H9 (cell line): ENCODE data around the gene EPB41L2. TPM values are rescaled to one million over a fixed set of nuclear protein-coding genes. Genes with fewer than 3 reads are reported as not detected.

Experiments used
- DNase-seq: peaks from one replicate; pipeline ENCODE4 v3.0.0-alpha.2; 2017
- H2AFZ ChIP-seq: one replicate; pipeline ENCODE4 v1.6.1; 2013; ENCODE audit warnings: mild to moderate bottlenecking, low read length, control low read depth, moderate library complexity
- H2AK5ac ChIP-seq: 2 replicates; pipeline ENCODE4 v1.6.1; 2013; ENCODE audit warnings: low read length, control low read depth, mixed read lengths; ENCODE audit not compliant: insufficient read length
- H2BK120ac ChIP-seq: one replicate; pipeline ENCODE4 v1.6.1; 2013; ENCODE audit warnings: low read depth, mild to moderate bottlenecking, low read length, control low read depth, inconsistent platforms; ENCODE audit not compliant: poor library complexity, severe bottlenecking
- H2BK12ac ChIP-seq: 2 replicates; pipeline ENCODE4 v1.6.1; 2013; ENCODE audit warnings: low read length, control low read depth, mixed read lengths, low read depth; ENCODE audit not compliant: insufficient read length
- H2BK15ac ChIP-seq: 2 replicates; pipeline ENCODE4 v1.6.1; 2013; ENCODE audit warnings: low read depth, low read length, control low read depth
- H2BK20ac ChIP-seq: one replicate; pipeline ENCODE4 v1.6.1; 2013; ENCODE audit warnings: low read depth, mild to moderate bottlenecking, low read length, control low read depth, inconsistent platforms; ENCODE audit not compliant: poor library complexity, severe bottlenecking
- H2BK5ac ChIP-seq: 2 replicates; pipeline ENCODE4 v1.6.1; 2013; ENCODE audit warnings: low read length, control low read depth, mixed read lengths; ENCODE audit not compliant: insufficient read length
- H3K14ac ChIP-seq: 2 replicates; pipeline ENCODE4 v1.6.1; 2013; ENCODE audit warnings: low read length, control low read depth; ENCODE audit not compliant: insufficient read depth
- H3K18ac ChIP-seq: 2 replicates; pipeline ENCODE4 v1.6.1; 2013; ENCODE audit warnings: low read depth, mild to moderate bottlenecking, mixed read lengths, low read length, control low read depth; ENCODE audit not compliant: insufficient read length
- H3K23ac ChIP-seq: 2 replicates; pipeline ENCODE4 v1.6.1; 2013; ENCODE audit warnings: low read length, control low read depth, mixed read lengths, low read depth; ENCODE audit not compliant: insufficient read length
- H3K23me2 ChIP-seq: 2 replicates; pipeline ENCODE4 v1.6.1; 2013; ENCODE audit warnings: low read depth, mild to moderate bottlenecking, mixed read lengths, low read length, control low read depth; ENCODE audit not compliant: insufficient read length, poor library complexity, severe bottlenecking
- H3K27ac ChIP-seq: 2 replicates; pipeline ENCODE4 v1.5.1; 2013; ENCODE audit warnings: low read length, control low read depth, mixed read lengths, low read depth; ENCODE audit not compliant: insufficient read length
- H3K27me3 ChIP-seq: 2 replicates; pipeline ENCODE4 v1.6.1; 2013; ENCODE audit warnings: low read length, control low read depth, inconsistent platforms; ENCODE audit not compliant: insufficient read depth
- H3K4ac ChIP-seq: 2 replicates; pipeline ENCODE4 v1.6.1; 2013; ENCODE audit warnings: low read depth, mild to moderate bottlenecking, control low read depth, inconsistent platforms, low read length, moderate library complexity
- H3K4me1 ChIP-seq: 2 replicates; pipeline ENCODE4 v1.6.1; 2013; ENCODE audit warnings: low read length, control low read depth, inconsistent platforms; ENCODE audit not compliant: insufficient read depth
- H3K4me2 ChIP-seq: 2 replicates; pipeline ENCODE4 v1.6.1; 2013; ENCODE audit warnings: low read length, control low read depth, mixed read lengths; ENCODE audit not compliant: insufficient read length, insufficient read depth
- H3K56ac ChIP-seq: 2 replicates; pipeline ENCODE4 v1.6.1; 2013; ENCODE audit warnings: low read depth, mild to moderate bottlenecking, mixed read lengths, low read length, control low read depth; ENCODE audit not compliant: insufficient read length
- H3K79me1 ChIP-seq: 2 replicates; pipeline ENCODE4 v1.6.1; 2013; ENCODE audit warnings: low read depth, mild to moderate bottlenecking, moderate library complexity, low read length, control low read depth, inconsistent platforms; ENCODE audit not compliant: insufficient read depth, poor library complexity, severe bottlenecking
- H3K79me2 ChIP-seq: 2 replicates; pipeline ENCODE4 v1.6.1; 2013; ENCODE audit warnings: low read length, control low read depth, inconsistent platforms; ENCODE audit not compliant: insufficient read depth
- H3K9ac ChIP-seq: 2 replicates; pipeline ENCODE4 v1.6.1; 2013; ENCODE audit warnings: low read length, control low read depth, mixed read lengths; ENCODE audit not compliant: insufficient read length; ENCODE audit errors: extremely low read depth
- H3K9me3 ChIP-seq: one replicate; pipeline ENCODE4 v1.6.1; 2013; ENCODE audit warnings: low read depth, low read length, inconsistent platforms; ENCODE audit not compliant: control insufficient read depth
- H3T11ph ChIP-seq: one replicate; pipeline ENCODE4 v1.6.1; 2013; ENCODE audit warnings: mild to moderate bottlenecking, low read length, control low read depth, inconsistent platforms
- H4K20me1 ChIP-seq: one replicate; pipeline ENCODE4 v1.6.1; 2013; ENCODE audit not compliant: control insufficient read depth, insufficient read length, insufficient read depth
- H4K5ac ChIP-seq: 2 replicates; pipeline ENCODE4 v1.6.1; 2013; ENCODE audit warnings: low read depth, mild to moderate bottlenecking, mixed read lengths, low read length, control low read depth; ENCODE audit not compliant: insufficient read length
- H4K8ac ChIP-seq: replicated peaks from 2 replicates; pipeline ENCODE4 v1.6.1; 2013; ENCODE audit warnings: low read length, control low read depth, mixed read lengths, low read depth; ENCODE audit not compliant: insufficient read length
- H4K91ac ChIP-seq: 2 replicates; pipeline ENCODE4 v1.6.1; 2013; ENCODE audit warnings: low read depth, mild to moderate bottlenecking, moderate library complexity, mixed read lengths, low read length, control low read depth; ENCODE audit not compliant: insufficient read length
- H3K27ac Mint-ChIP-seq, 3 experiments: 2 replicates in 2 of 3; 3 replicates in 1 of 3; pipeline ENCODE4 v1.8.0; 2020 to 2021; ENCODE audit warnings: mixed read lengths in 3 of 3, mild to moderate bottlenecking in 1 of 3, moderate library complexity in 1 of 3
- H3K27me3 Mint-ChIP-seq: 2 replicates; pipeline ENCODE4 v1.8.0; 2021; ENCODE audit warnings: low read depth, mild to moderate bottlenecking, moderate library complexity, mixed read lengths
- H3K36me3 Mint-ChIP-seq, 3 experiments: 2 replicates in 2 of 3; 3 replicates in 1 of 3; pipeline ENCODE4 v1.8.0; 2020 to 2021; ENCODE audit warnings: low read depth in 3 of 3, mixed read lengths in 3 of 3; ENCODE audit not compliant: insufficient read depth in 1 of 3
- H3K4me1 Mint-ChIP-seq, 2 experiments: 2 replicates each; pipeline ENCODE4 v1.8.0; 2020; ENCODE audit warnings: mixed read lengths in 2 of 2
- H3K4me3 Mint-ChIP-seq, 2 experiments: 2 replicates in 1 of 2; 3 replicates in 1 of 2; pipeline ENCODE4 v1.8.0; 2020 to 2021; ENCODE audit warnings: mild to moderate bottlenecking in 2 of 2, mixed read lengths in 2 of 2, moderate library complexity in 1 of 2
- H3K9me3 Mint-ChIP-seq, 2 experiments: 2 replicates in 1 of 2; 3 replicates in 1 of 2; pipeline ENCODE4 v1.8.0; 2020; ENCODE audit warnings: mild to moderate bottlenecking in 2 of 2, mixed read lengths in 2 of 2, moderate library complexity in 1 of 2
- CTCF ChIP-seq: fragments of 200-600 bp; sonication (generic); conservative IDR thresholded peaks from 3 replicates; pipeline ENCODE4 v1.8.0; 2021; ENCODE audit warnings: antibody characterized with exemption, mild to moderate bottlenecking
- WGBS: extraction: QIAGEN DNeasy Blood & Tissue Kit; methylation state at CpG from one replicate; pipeline ENCODE4 v1.1.7; 2013; ENCODE audit warnings: missing lambda C conversion rate, low lambda C conversion rate, mixed read lengths; ENCODE audit not compliant: insufficient read length; ENCODE audit errors: extremely low coverage; 5-methylcytosine and 5-hydroxymethylcytosine counted together
- total RNA-seq: library from RNA; stranded (reverse); gene quantifications from 2 replicates; pipeline ENCODE4 v1.2.1, GENCODE V29; 2021

EPB41L2 gene
- total RNA-seq, 1 experiment from 2014 or later = 90.2 TPM

- no peaks in the 10 kb centered on the region for H3K4me1 ChIP-seq
- no peaks in the 10 kb centered on the region for H3K9me3 Mint-ChIP-seq
- no peak overlapping the region for H3K4me3 Mint-ChIP-seq
Observed at GRCh38 chr6:130882370-130882769, 180.7 kb downstream of the EPB41L2 start.

More at GRCh38 chr6:130882370-130882769, 180.7 kb downstream of the EPB41L2 start:
- Histone ChIP-seq H3K9ac (no peak overlapping the region), H2BK12ac (no peak overlapping the region), H3K79me2 (no peaks in the 10 kb centered on the region), H3K56ac (no peak overlapping the region), H3K23ac (no peak overlapping the region), H3K23me2 (no peaks in the 10 kb centered on the region), H2BK15ac (no peak overlapping the region), H2BK20ac (no peak overlapping the region), H3K9me3 (no peaks in the 10 kb centered on the region), H2AK5ac (no peak overlapping the region), H4K20me1 (no peaks in the 10 kb centered on the region), H3K79me1 (no peaks in the 10 kb centered on the region), H3K18ac (no peak overlapping the region), H3K4me2 (no peak overlapping the region), H3K27ac (no peak overlapping the region), H3K14ac (no peak overlapping the region), H3K27me3 (no peaks in the 10 kb centered on the region), H2BK5ac (no peak overlapping the region), H3K4ac (no peak overlapping the region), H2BK120ac (no peak overlapping the region), H4K8ac (no peak overlapping the region), H2AFZ (no peak overlapping the region), H3T11ph (no peak overlapping the region), H4K5ac (no peak overlapping the region), H4K91ac (no peak overlapping the region)
- WGBS = no CpG with 5 or more reads among the region's 4 CpGs
- Mint-ChIP-seq H3K36me3 (peaks cover 0 to 2% (median 0%) of the 10 kb centered on the region in 3 experiments; a peak in 2 of 7 replicates), H3K4me1 (no peaks in the 10 kb centered on the region), H3K27me3 (no peaks in the 10 kb centered on the region), H3K27ac (peak overlapping the region in 2 of 3 experiments; percentile 2 to 10; a peak in 1 of 7 replicates)
- no peak for TF ChIP-seq CTCF
- DNase-seq = no peak
